Measurements from ENCODE around the gene PACRG. TPM values are rescaled to one million over a fixed set of nuclear protein-coding genes. Genes with fewer than 3 reads are reported as not detected.

PACRG gene
- total RNA-seq, 2 donors from 2014 or later, result 2.9 to 63.8 TPM

- Histone ChIP-seq H3K36me3 (no peaks in the 10 kb centered on the region), H3K9me3 (no peaks in the 10 kb centered on the region), H3K4me3 (no peak overlapping the region), H3K27ac (no peak overlapping the region), H3K4me1 (replicated peaks) (no peaks in the 10 kb centered on the region), H3K27me3 (replicated peaks; ENCODE audit: insufficient read depth) (no peaks in the 10 kb centered on the region)
- TF ChIP-seq POLR2A (IDR thresholded peaks at IDR 0.05) (no peak), POLR2AphosphoS5 (IDR thresholded peaks at IDR 0.05) (no peak), CTCF (IDR thresholded peaks at IDR 0.05) (no peak)
- DNase-seq (ENCODE audit: low spot score), result no peak
- intact Hi-C loops (cut with DNase I), result no loop called here
- 89% methylated on average over 10 of the region's 10 CpGs for WGBS
Observed at GRCh38 chr6:162814426-162814973, 86.7 kb downstream of the PACRG start.

DNA sequence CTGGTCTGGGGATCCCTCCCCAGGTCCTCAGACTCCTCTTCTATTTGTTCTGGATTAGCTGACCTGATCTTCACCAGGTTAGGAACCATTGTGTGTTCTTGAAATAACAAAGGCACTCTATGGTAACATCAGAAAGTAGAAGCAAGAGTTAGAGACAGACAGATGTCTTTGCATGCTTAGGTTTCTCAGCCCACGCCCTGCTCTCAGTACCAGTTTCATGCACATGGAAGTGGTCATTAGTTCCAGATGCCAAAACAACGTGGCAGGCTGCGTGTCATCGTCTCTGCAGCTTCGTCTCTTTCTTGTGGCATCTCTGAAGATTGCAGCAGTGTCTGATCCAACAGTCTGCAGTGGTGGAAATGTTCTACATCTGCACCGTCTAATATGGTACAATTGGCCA lies 89.4 kb downstream of the PACRG start:
- TF ChIP-seq CTCF (IDR thresholded peaks at IDR 0.05) (no peak), POLR2A (IDR thresholded peaks at IDR 0.05) (no peak)

GRCh38 chr6:162819284-162819683 lies 91.5 kb downstream of the PACRG start:
- H3K27me3 ChIP-seq (replicated peaks; ENCODE audit: insufficient read depth), result no peaks in the 10 kb centered on the region
- TF ChIP-seq POLR2AphosphoS5 (IDR thresholded peaks at IDR 0.05), result no peak
- TF ChIP-seq POLR2A (IDR thresholded peaks at IDR 0.05), result no peak
- no peak for TF ChIP-seq CTCF (IDR thresholded peaks at IDR 0.05)
- intact Hi-C loops (cut with DNase I), result no loop called here
- H3K36me3 ChIP-seq, result no peaks in the 10 kb centered on the region
- H3K27ac ChIP-seq, result no peak overlapping the region
- 89% methylated on average over 2 of the region's 2 CpGs for WGBS
- no peak overlapping the region for H3K4me3 ChIP-seq
- no peak for DNase-seq (ENCODE audit: low spot score)
- no peaks in the 10 kb centered on the region for H3K4me1 ChIP-seq (replicated peaks)
- no peaks in the 10 kb centered on the region for H3K9me3 ChIP-seq

More for the DNA sequence above, 89.4 kb downstream of the PACRG start:
- H3K9me3 ChIP-seq, result no peaks in the 10 kb centered on the region
- no peak overlapping the region for H3K27ac ChIP-seq
- H3K4me3 ChIP-seq, result no peak overlapping the region
- intact Hi-C loops (cut with DNase I), result no loop called here
- H3K4me1 ChIP-seq (replicated peaks), result no peaks in the 10 kb centered on the region
- no peak for DNase-seq (ENCODE audit: low spot score)
- H3K36me3 ChIP-seq, result no peaks in the 10 kb centered on the region
- H3K27me3 ChIP-seq (replicated peaks; ENCODE audit: insufficient read depth), result no peaks in the 10 kb centered on the region
- 92% methylated on average over 6 of the region's 6 CpGs for WGBS

DNA sequence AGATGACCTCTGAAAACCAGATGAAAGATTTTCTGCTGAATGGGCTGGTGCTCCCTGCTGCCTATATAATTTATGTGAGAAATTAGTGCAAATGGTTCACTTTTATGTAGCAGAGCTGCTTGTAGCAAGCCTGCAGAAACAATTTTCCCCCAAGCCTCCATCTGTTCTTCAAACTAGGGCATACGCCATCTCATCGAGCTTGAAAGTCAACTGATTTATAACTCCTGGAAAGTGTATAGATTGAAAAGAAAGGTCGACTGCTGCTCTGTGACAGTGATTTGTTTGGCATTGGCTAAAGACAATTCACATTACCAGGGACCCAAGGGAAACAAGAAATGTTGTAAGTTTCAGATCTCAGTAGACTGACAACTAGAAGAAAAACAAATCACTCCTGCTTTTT lies 93.3 kb downstream of the PACRG start:
- H3K36me3 ChIP-seq, result no peaks in the 10 kb centered on the region
- H3K4me1 ChIP-seq (replicated peaks), result no peaks in the 10 kb centered on the region
- no peak overlapping the region for H3K4me3 ChIP-seq
- WGBS, result 43% methylated on average over 3 of the region's 3 CpGs
- intact Hi-C loops (cut with DNase I), result no loop called here
- H3K9me3 ChIP-seq, result no peaks in the 10 kb centered on the region
- no peak for DNase-seq (ENCODE audit: low spot score)
- no peak overlapping the region for H3K27ac ChIP-seq
- no peak for TF ChIP-seq CTCF (IDR thresholded peaks at IDR 0.05)
- TF ChIP-seq POLR2A (IDR thresholded peaks at IDR 0.05), result no peak
- no peak for TF ChIP-seq POLR2AphosphoS5 (IDR thresholded peaks at IDR 0.05)
- H3K27me3 ChIP-seq (replicated peaks; ENCODE audit: insufficient read depth), result no peaks in the 10 kb centered on the region

- Histone ChIP-seq H3K4me3 (no peak overlapping the region), H3K36me3 (no peaks in the 10 kb centered on the region), H3K9me3 (no peaks in the 10 kb centered on the region), H3K27me3 (replicated peaks; ENCODE audit: insufficient read depth) (no peaks in the 10 kb centered on the region), H3K27ac (no peak overlapping the region), H3K4me1 (replicated peaks) (no peaks in the 10 kb centered on the region)
- TF ChIP-seq CTCF (IDR thresholded peaks at IDR 0.05) (no peak), POLR2AphosphoS5 (IDR thresholded peaks at IDR 0.05) (no peak), POLR2A (IDR thresholded peaks at IDR 0.05) (no peak)
- 85% methylated on average over 6 of the region's 6 CpGs for WGBS
- DNase-seq (ENCODE audit: low spot score), result no peak
- intact Hi-C loops (cut with DNase I), result no loop called here
Observed at GRCh38 chr6:162825597-162825996, 97.8 kb downstream of the PACRG start.

Data from prostate gland (tissue), 2 donors.